Choroid plexus epithelial cell (primary cell): Measurements from ENCODE around the gene ZNF175.

Source experiments
- DNase-seq: peaks from one replicate; pipeline ENCODE4 v3.0.0-alpha.2; 2010; ENCODE audit warnings: low read depth
- H3K4me3 ChIP-seq: 2 replicates; pipeline ENCODE4 v1.5.1; 2011; ENCODE audit warnings: low read depth, mild to moderate bottlenecking, control low read depth, low read length, moderate library complexity
- CTCF ChIP-seq: conservative IDR thresholded peaks from 2 replicates; pipeline ENCODE4 v1.5.1; 2011; ENCODE audit warnings: low read depth, mild to moderate bottlenecking, control low read depth, inconsistent platforms, low read length, moderate library complexity

Gene ZNF175

GRCh38 chr19:51607920-51608562 is 37.0 kb downstream of the ZNF175 start:
- TF ChIP-seq CTCF = peak; percentile 87
- peak; percentile 83 for DNase-seq

GRCh38 chr19:51610576-51610975 is 39.5 kb downstream of the ZNF175 start:
- no peak for DNase-seq
- no peak overlapping the region for H3K4me3 ChIP-seq
- TF ChIP-seq CTCF = no peak

More at GRCh38 chr19:51607920-51608562, 37.0 kb downstream of the ZNF175 start:
- H3K4me3 ChIP-seq = no peak overlapping the region

GRCh38 chr19:51614789-51615188 is 43.7 kb downstream of the ZNF175 start:
- DNase-seq = no peak
- H3K4me3 ChIP-seq = no peak overlapping the region
- TF ChIP-seq CTCF = no peak

GRCh38 chr19:51615991-51616390 is 44.9 kb downstream of the ZNF175 start:
- DNase-seq = no peak
- H3K4me3 ChIP-seq = no peak overlapping the region
- no peak for TF ChIP-seq CTCF

- no peak for DNase-seq
- no peak for TF ChIP-seq CTCF
- H3K4me3 ChIP-seq = no peak overlapping the region
These were observed 50.1 kb downstream of the ZNF175 start for GRCh38 chr19:51621178-51621577.

GRCh38 chr19:51626675-51627074 is 55.6 kb downstream of the ZNF175 start:
- no peak for DNase-seq
- no peak overlapping the region for H3K4me3 ChIP-seq
- TF ChIP-seq CTCF = no peak

GRCh38 chr19:51627491-51628138 is 56.5 kb downstream of the ZNF175 start:
- no peak overlapping the region for H3K4me3 ChIP-seq
- no peak for TF ChIP-seq CTCF
- DNase-seq = peak; percentile 27
